Testis (tissue), 2 donors: ENCODE measurements around the gene GRIK5.

Experiments
- CTCF ChIP-seq, 3 experiments: fragments of 450-650 bp in 2 of 3; fragments of 200-600 bp in 1 of 3; sonication (generic) in 1 of 3; IDR thresholded peaks; one replicate each; pipeline ENCODE4 v1.5.1; 2016 to 2019; ENCODE audit warnings: antibody characterized with exemption in 3 of 3, mild to moderate bottlenecking in 2 of 3, moderate library complexity in 1 of 3
- POLR2A ChIP-seq: fragments of 450-650 bp; IDR thresholded peaks from one replicate; pipeline ENCODE4 v1.6.1; 2017; ENCODE audit warnings: antibody characterized with exemption, mild to moderate bottlenecking, moderate library complexity

GRCh38 chr19:42115219-42115618 lies 45.2 kb upstream of the GRIK5 start:
- no peak for TF ChIP-seq CTCF (IDR thresholded peaks at IDR 0.05)
- no peak for TF ChIP-seq POLR2A
